ENCODE measurements around the gene CDKN3. TPM values are rescaled to one million over a fixed set of nuclear protein-coding genes. Genes with fewer than 3 reads are reported as not detected.

The CDKN3 gene
- total RNA-seq, 6 experiments from 2014 or later: 33.3 to 106 (median 91.8) TPM

DNA sequence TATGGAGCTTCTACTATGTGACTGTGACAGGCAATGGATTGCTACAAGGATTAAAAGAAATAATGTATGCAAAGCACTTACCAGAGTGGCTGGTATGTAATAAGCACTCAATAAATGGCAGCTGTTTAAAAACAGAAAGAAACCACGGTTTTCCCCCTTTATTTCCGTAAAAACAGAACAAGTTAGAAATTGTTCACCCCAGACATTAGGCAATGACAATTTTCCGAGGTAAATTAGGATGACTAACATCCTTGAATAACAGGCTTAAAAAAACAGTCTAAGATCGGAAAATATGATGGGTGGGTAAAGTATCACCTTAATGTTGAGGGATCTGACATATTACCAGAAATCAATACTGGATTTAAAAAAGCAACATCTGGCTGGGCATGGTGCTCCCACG, 65.2 kb downstream of the CDKN3 start:
- no peak for DNase-seq
- peaks cover 24% of the 10 kb centered on the region for H3K9me3 Mint-ChIP-seq
- no peak overlapping the region for H3K27ac Mint-ChIP-seq

GRCh38 chr14:54465654-54466053, 68.8 kb downstream of the CDKN3 start:
- peaks cover 5% of the 10 kb centered on the region; the same call in 1 of the 2 replicates for H3K4me1 Mint-ChIP-seq (ENCODE audit: low read depth)
- TF ChIP-seq, protein P1, sequence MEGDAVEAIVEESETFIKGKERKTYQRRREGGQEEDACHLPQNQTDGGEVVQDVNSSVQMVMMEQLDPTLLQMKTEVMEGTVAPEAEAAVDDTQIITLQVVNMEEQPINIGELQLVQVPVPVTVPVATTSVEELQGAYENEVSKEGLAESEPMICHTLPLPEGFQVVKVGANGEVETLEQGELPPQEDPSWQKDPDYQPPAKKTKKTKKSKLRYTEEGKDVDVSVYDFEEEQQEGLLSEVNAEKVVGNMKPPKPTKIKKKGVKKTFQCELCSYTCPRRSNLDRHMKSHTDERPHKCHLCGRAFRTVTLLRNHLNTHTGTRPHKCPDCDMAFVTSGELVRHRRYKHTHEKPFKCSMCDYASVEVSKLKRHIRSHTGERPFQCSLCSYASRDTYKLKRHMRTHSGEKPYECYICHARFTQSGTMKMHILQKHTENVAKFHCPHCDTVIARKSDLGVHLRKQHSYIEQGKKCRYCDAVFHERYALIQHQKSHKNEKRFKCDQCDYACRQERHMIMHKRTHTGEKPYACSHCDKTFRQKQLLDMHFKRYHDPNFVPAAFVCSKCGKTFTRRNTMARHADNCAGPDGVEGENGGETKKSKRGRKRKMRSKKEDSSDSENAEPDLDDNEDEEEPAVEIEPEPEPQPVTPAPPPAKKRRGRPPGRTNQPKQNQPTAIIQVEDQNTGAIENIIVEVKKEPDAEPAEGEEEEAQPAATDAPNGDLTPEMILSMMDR (IDR thresholded peaks at IDR 0.05): no peak
- no peak overlapping the region for H3K27ac Mint-ChIP-seq
- peaks cover 20% of the 10 kb centered on the region for H3K9me3 Mint-ChIP-seq
- no peak overlapping the region for H3K4me3 Mint-ChIP-seq
- DNase-seq: no peak
- no peaks in the 10 kb centered on the region; the same call in none of the 2 replicates for H3K27me3 Mint-ChIP-seq (ENCODE audit: insufficient read depth)
- peaks cover 15% of the 10 kb centered on the region for H3K36me3 Mint-ChIP-seq (ENCODE audit: low read depth)

More for the DNA sequence above, 65.2 kb downstream of the CDKN3 start:
- Mint-ChIP-seq H3K36me3 (ENCODE audit: low read depth) (peaks cover 13% of the 10 kb centered on the region; the same call in 1 of the 2 replicates), H3K4me3 (no peak overlapping the region), H3K27me3 (ENCODE audit: insufficient read depth) (no peaks in the 10 kb centered on the region; the same call in 1 of the 2 replicates), H3K4me1 (ENCODE audit: low read depth) (peaks cover 5% of the 10 kb centered on the region)
- TF ChIP-seq, protein P1 (IDR thresholded peaks at IDR 0.05): no peak

DNA sequence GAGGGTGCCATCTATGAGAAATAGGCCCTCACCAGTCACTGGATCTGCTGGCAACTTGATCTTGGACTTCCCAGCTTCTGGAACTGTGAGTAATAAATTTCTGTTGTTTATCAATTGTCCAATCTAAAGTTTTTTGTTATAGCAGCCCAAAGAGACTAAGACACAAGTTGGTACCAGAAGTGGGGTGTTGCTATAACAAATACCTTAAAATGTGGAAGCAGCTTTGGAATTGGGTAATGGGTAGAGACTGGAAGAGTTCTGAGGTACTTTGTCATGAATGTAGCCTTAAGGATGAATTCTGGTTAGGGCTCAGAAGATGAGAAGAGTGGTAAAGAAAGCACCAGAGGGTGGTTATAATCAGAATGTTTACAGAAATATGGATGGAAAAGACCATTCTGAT, 70.5 kb downstream of the CDKN3 start:
- H3K9me3 Mint-ChIP-seq: peaks cover 20% of the 10 kb centered on the region

More for the DNA sequence above, 70.5 kb downstream of the CDKN3 start:
- H3K27me3 Mint-ChIP-seq (ENCODE audit: insufficient read depth): no peaks in the 10 kb centered on the region; the same call in none of the 2 replicates
- TF ChIP-seq, protein P1 (IDR thresholded peaks at IDR 0.05): no peak
- no peak overlapping the region for H3K27ac Mint-ChIP-seq
- H3K4me3 Mint-ChIP-seq: no peak overlapping the region
- peaks cover under 1% of the 10 kb centered on the region; the same call in 1 of the 2 replicates for H3K4me1 Mint-ChIP-seq (ENCODE audit: low read depth)
- no peak for DNase-seq
- peaks cover 21% of the 10 kb centered on the region for H3K36me3 Mint-ChIP-seq (ENCODE audit: low read depth)

Other genes starting within 250 kb of the CDKN3 start
- 100 to 1,000 TPM; 158 to 212 (median 194) TPM for gene CNIH1, start 44.4 kb downstream of the CDKN3 start, total RNA-seq (2021; fragmentation: NEBNext Ultra II Directional; extraction: Animal tissue kit (Norgen Biotek cat#: 25700))
- gene GMFB, start 92.0 kb downstream of the CDKN3 start, total RNA-seq (2021; fragmentation: NEBNext Ultra II Directional; extraction: Animal tissue kit (Norgen Biotek cat#: 25700)): 10 to 100 TPM; 70.9 to 98.7 (median 77.1) TPM
- 10 to 100 TPM; 11.3 to 13.1 (median 12.1) TPM for gene CGRRF1, start 112.9 kb downstream of the CDKN3 start, total RNA-seq (2021; fragmentation: NEBNext Ultra II Directional; extraction: Animal tissue kit (Norgen Biotek cat#: 25700))
- gene SAMD4A, start 170.1 kb downstream of the CDKN3 start, total RNA-seq (2021; fragmentation: NEBNext Ultra II Directional; extraction: Animal tissue kit (Norgen Biotek cat#: 25700)): 10 to 100 TPM; 33.8 to 53.7 (median 41.0) TPM

All from HFFc6 (cell line).